D721Med (cell line): ENCODE results near the gene TRPV2.
A peak's percentile ranks its signal among the peaks of the same experiment; 100 is the strongest.

Experiments used
- DNase-seq: peaks from one replicate; pipeline ENCODE4 v3.0.0; 2011; ENCODE audit warnings: low spot score; ENCODE audit not compliant: insufficient read length
- FAIRE-seq: peaks from 2 replicates; lab custom pipeline; 2011; peaks lifted over from hg19 to GRCh38; lab: Jason Lieb, UNC
- CTCF ChIP-seq: IDR thresholded peaks from 2 replicates; pipeline ENCODE4 v1.5.1; 2012; ENCODE audit warnings: mild to moderate bottlenecking, control low read depth; ENCODE audit not compliant: insufficient read depth; ENCODE audit errors: missing control alignments

TRPV2 gene

GRCh38 chr17:16433514-16433913 lies 18.1 kb downstream of the TRPV2 start:
- no peak for FAIRE-seq
- DNase-seq: no peak
- no peak for TF ChIP-seq CTCF

- FAIRE-seq (no peak), DNase-seq (no peak)
Observed at GRCh38 chr17:16434662-16435061, 19.3 kb downstream of the TRPV2 start.

GRCh38 chr17:16435925-16436886 lies 20.8 kb downstream of the TRPV2 start:
- TF ChIP-seq CTCF: no peak
- FAIRE-seq: no peak
- DNase-seq: no peak

More at GRCh38 chr17:16434662-16435061, 19.3 kb downstream of the TRPV2 start:
- no peak for TF ChIP-seq CTCF

- TF ChIP-seq CTCF: no peak
- no peak for FAIRE-seq
- DNase-seq: no peak
Observed at GRCh38 chr17:16437083-16437482, 21.7 kb downstream of the TRPV2 start.

- TF ChIP-seq CTCF: no peak
- FAIRE-seq: no peak
- no peak for DNase-seq
Observed at GRCh38 chr17:16438173-16438556, 22.8 kb downstream of the TRPV2 start.

GRCh38 chr17:16438557-16439302 lies 23.4 kb downstream of the TRPV2 start:
- no peak for TF ChIP-seq CTCF
- FAIRE-seq (no peak), DNase-seq (peak; percentile 99)
